LNCaP clone FGC (cell line): Measurements from ENCODE around the gene WIPF2.

Experiments
- DNase-seq: peaks from one replicate; pipeline ENCODE4 v3.0.0-alpha.2; 2011; ENCODE audit warnings: low read depth
- H3K4me3 ChIP-seq: 2 replicates; pipeline ENCODE4 v1.5.1; 2011; ENCODE audit warnings: mild to moderate bottlenecking, low read depth, low read length, control low read depth
- TF ChIP-seq, protein P1 (sequence below): IDR thresholded peaks from 2 replicates; pipeline ENCODE4 v1.5.1; 2012; ENCODE audit warnings: mild to moderate bottlenecking; ENCODE audit not compliant: control insufficient read depth, insufficient read depth; ENCODE audit errors: extremely low read depth

The WIPF2 gene

DNA sequence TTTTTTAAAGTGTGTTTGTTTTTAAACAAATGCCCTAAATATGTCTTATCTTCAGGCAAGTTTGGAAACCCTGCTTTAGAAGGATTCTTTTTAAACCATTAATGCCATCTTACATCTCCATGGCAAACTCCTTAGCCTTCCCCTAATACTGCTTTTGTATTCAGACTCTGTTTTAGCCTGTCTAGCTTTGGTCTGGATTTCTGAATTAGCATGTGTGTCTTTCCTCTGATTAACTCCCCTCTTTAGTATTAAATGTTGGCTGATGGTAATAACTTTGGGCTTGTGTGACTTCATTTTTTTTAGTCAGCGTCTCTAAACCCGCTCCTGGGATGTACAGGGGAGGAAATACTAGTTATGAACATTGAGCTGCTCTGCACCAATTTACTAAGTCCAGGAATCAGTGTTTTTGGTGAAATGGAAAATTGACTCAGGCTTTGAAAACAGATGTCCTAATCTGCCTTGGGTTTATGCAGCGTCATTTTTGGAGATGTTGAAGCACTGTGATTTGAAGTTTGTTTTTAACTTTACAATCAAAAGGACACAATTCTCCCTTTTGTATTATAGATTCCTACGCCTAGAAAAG, 22.2 kb downstream of the WIPF2 start:
- H3K4me3 ChIP-seq, result no peak overlapping the region
- DNase-seq, result no peak
- TF ChIP-seq, protein P1, sequence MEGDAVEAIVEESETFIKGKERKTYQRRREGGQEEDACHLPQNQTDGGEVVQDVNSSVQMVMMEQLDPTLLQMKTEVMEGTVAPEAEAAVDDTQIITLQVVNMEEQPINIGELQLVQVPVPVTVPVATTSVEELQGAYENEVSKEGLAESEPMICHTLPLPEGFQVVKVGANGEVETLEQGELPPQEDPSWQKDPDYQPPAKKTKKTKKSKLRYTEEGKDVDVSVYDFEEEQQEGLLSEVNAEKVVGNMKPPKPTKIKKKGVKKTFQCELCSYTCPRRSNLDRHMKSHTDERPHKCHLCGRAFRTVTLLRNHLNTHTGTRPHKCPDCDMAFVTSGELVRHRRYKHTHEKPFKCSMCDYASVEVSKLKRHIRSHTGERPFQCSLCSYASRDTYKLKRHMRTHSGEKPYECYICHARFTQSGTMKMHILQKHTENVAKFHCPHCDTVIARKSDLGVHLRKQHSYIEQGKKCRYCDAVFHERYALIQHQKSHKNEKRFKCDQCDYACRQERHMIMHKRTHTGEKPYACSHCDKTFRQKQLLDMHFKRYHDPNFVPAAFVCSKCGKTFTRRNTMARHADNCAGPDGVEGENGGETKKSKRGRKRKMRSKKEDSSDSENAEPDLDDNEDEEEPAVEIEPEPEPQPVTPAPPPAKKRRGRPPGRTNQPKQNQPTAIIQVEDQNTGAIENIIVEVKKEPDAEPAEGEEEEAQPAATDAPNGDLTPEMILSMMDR, result no peak

- TF ChIP-seq, protein P1, result no peak
- H3K4me3 ChIP-seq, result no peak overlapping the region
- DNase-seq, result no peak
Measured at GRCh38 chr17:40242774-40243173, 23.7 kb downstream of the WIPF2 start.

DNA sequence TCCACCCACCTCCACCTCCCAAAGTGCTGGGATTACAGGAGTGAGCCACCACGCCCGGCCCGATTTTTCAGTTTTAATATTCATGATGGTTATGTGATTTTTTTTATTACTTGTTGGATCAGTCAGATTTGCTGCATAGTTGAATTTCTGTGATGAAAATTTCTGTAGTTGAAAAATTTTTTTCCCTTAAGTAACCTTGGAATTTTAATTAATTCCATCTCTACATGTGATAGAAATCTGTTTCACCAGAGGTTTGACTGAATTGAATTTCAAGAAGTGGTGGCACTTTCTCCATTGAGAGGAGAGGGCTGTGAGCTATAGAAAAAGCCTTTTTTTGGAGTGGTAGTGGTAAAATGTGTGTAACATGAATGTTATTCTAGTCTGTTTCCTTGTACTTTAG, 24.7 kb downstream of the WIPF2 start:
- TF ChIP-seq, protein P1, result no peak
- DNase-seq, result no peak
- no peak overlapping the region for H3K4me3 ChIP-seq

- TF ChIP-seq, protein P1, result no peak
- no peak overlapping the region for H3K4me3 ChIP-seq
- no peak for DNase-seq
Measured at GRCh38 chr17:40244255-40244654, 25.2 kb downstream of the WIPF2 start.

- TF ChIP-seq, protein P1, result no peak
- no peak overlapping the region for H3K4me3 ChIP-seq
- no peak for DNase-seq
Measured at GRCh38 chr17:40247926-40248495, 28.9 kb downstream of the WIPF2 start.

- DNase-seq, result no peak
- TF ChIP-seq, protein P1, result no peak
- no peak overlapping the region for H3K4me3 ChIP-seq
Measured at GRCh38 chr17:40248507-40248906, 29.4 kb downstream of the WIPF2 start.

DNA sequence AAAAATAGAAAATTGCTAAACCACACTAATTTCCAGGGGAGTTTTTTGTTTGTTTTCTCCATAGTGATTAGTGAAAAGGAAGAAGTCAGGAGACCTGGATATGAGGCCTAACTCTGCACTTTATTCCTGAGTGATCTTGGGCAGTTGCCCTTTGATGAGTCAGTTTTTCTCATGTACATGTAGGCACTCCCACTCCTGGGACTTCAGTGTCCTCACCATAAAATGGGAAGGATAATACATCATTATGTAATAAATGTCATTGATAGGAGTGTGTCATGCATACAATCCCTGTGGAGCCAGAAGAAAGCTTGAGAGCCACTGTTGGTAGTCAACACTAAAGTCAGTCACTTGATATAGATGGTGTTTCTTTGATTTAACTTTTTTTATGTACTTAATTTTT, 32.5 kb downstream of the WIPF2 start:
- H3K4me3 ChIP-seq, result no peak overlapping the region
- TF ChIP-seq, protein P1, result no peak
- DNase-seq, result peak; percentile 87
